Thyroid gland (tissue), 4 donors: Measurements from ENCODE around the gene PGF. TPM values are rescaled to one million over a fixed set of nuclear protein-coding genes. Genes with fewer than 3 reads are reported as not detected.

Experiments used
- DNase-seq, 2 donors: peaks; one replicate each; pipeline ENCODE4 v3.0.0-alpha.2; 2019
- H3K27ac ChIP-seq, 3 donors: fragments of 200-600 bp; sonication (generic); 1 replicate in 2 of 3; 2 replicates in 1 of 3; pipeline ENCODE4 v1.5.1; 2016 to 2019; ENCODE audit warnings: mild to moderate bottlenecking in 1 of 3, moderate library complexity in 1 of 3
- H3K27me3 ChIP-seq: fragments of 200-600 bp; sonication (generic); one replicate; pipeline ENCODE4 v1.5.1; 2019
- H3K36me3 ChIP-seq, 2 donors: fragments of 200-600 bp; sonication (generic); one replicate each; pipeline ENCODE4 v1.5.1; 2016 to 2019
- H3K4me1 ChIP-seq, 2 donors: fragments of 200-600 bp; sonication (generic); one replicate each; pipeline ENCODE4 v1.5.1; 2017 to 2019
- H3K4me3 ChIP-seq, 3 donors: fragments of 200-600 bp; sonication (generic); replicated peaks in 1 of 3; 1 replicate in 2 of 3; 2 replicates in 1 of 3; pipeline ENCODE4 v1.5.1; 2016; ENCODE audit warnings: mild to moderate bottlenecking in 1 of 3
- H3K9me3 ChIP-seq: fragments of 200-600 bp; sonication (generic); one replicate; pipeline ENCODE4 v1.5.1; 2017
- CTCF ChIP-seq, 6 experiments: fragments of 200-600 bp in 3 of 6; fragments of 450-650 bp in 3 of 6; sonication (generic) in 3 of 6; IDR thresholded peaks; one replicate each; pipeline ENCODE4 v1.5.1; 2016 to 2019; ENCODE audit warnings: antibody characterized with exemption in 6 of 6, mild to moderate bottlenecking in 2 of 6, inconsistent platforms in 1 of 6, moderate library complexity in 1 of 6
- POLR2A ChIP-seq, 2 donors: fragments of 450-650 bp; IDR thresholded peaks; one replicate each; pipeline ENCODE4 v1.6.1; 2017; ENCODE audit warnings: antibody characterized with exemption in 2 of 2, mild to moderate bottlenecking in 2 of 2, moderate library complexity in 1 of 2
- WGBS, 2 donors: methylation state at CpG; one replicate each; pipeline ENCODE4 v1.1.5; 2017; 5-methylcytosine and 5-hydroxymethylcytosine counted together
- intact Hi-C: fragments of 100-400 bp; cut with DNase I; formaldehyde crosslinking; loops from one replicate; pipeline ENCODE4 v1.15.1; 2023
- total RNA-seq, 4 donors: library from RNA; depleted of rRNA; stranded (reverse); fragments of >200 nt; gene quantifications; one replicate each; pipeline ENCODE4 v1.2.3, GENCODE V29; 2016

Gene PGF
- total RNA-seq, 4 donors from 2014 or later = 34.4 to 68.8 (median 61.0) TPM

GRCh38 chr14:74915826-74916225 is 39.6 kb downstream of the PGF start:
- intact Hi-C loops = loop anchor here (10.0 kb wide), 1 partner anchor 169 kb away; no protein-coding TSS in a partner anchor
- TF ChIP-seq CTCF (IDR thresholded peaks at IDR 0.05) = no peak
- no peak for DNase-seq
- Histone ChIP-seq H3K36me3 (no peaks in the 10 kb centered on the region), H3K27me3 (no peaks in the 10 kb centered on the region), H3K9me3 (no peaks in the 10 kb centered on the region), H3K4me3 (no peak overlapping the region), H3K4me1 (peaks cover 17 to 28% of the 10 kb centered on the region in 2 donors), H3K27ac (peak overlapping the region in 1 of 3 donors; percentile 69)
- 44 to 52% methylated on average over 5 to 7 of the region's 7 CpGs for WGBS, 2 donors

GRCh38 chr14:74915426-74915825 is 40.0 kb downstream of the PGF start:
- Histone ChIP-seq H3K4me3 (no peak overlapping the region), H3K27ac (peak overlapping the region in 1 of 3 donors; percentile 18), H3K27me3 (no peaks in the 10 kb centered on the region), H3K4me1 (peaks cover 17 to 28% of the 10 kb centered on the region in 2 donors), H3K9me3 (no peaks in the 10 kb centered on the region), H3K36me3 (no peaks in the 10 kb centered on the region)
- intact Hi-C loops = loop anchor here (10.0 kb wide), 1 partner anchor 169 kb away; no protein-coding TSS in a partner anchor
- no peak for TF ChIP-seq POLR2A (IDR thresholded peaks at IDR 0.05)
- TF ChIP-seq CTCF (IDR thresholded peaks at IDR 0.05) = no peak
- DNase-seq = no peak
- WGBS, 2 donors = 68 to 94% methylated on average over 4 of the region's 4 CpGs

- no peak overlapping the region for H3K4me3 ChIP-seq
- H3K4me1 ChIP-seq = peaks cover 17 to 28% of the 10 kb centered on the region in 2 donors
- TF ChIP-seq CTCF (IDR thresholded peaks at IDR 0.05) = peak; percentile 43 to 86 (median 80)
- TF ChIP-seq POLR2A (IDR thresholded peaks at IDR 0.05) = no peak
- H3K27ac ChIP-seq = peak overlapping the region in 2 of 3 donors; percentile 15 to 40
- intact Hi-C loops = loop anchor here (10.0 kb wide), 1 partner anchor 171 kb away; no protein-coding TSS in a partner anchor
- WGBS, 2 donors = 32 to 71% methylated on average over 3 to 6 of the region's 6 CpGs
- peak; percentile 79 to 85 for DNase-seq
- H3K36me3 ChIP-seq = no peaks in the 10 kb centered on the region
- no peaks in the 10 kb centered on the region for H3K9me3 ChIP-seq
- H3K27me3 ChIP-seq = no peaks in the 10 kb centered on the region
Observed at GRCh38 chr14:74913986-74914573, 41.3 kb downstream of the PGF start.

- no peaks in the 10 kb centered on the region for H3K36me3 ChIP-seq
- TF ChIP-seq POLR2A (IDR thresholded peaks at IDR 0.05) = no peak
- TF ChIP-seq CTCF (IDR thresholded peaks at IDR 0.05) = no peak
- no peak for DNase-seq
- no peaks in the 10 kb centered on the region for H3K9me3 ChIP-seq
- H3K4me3 ChIP-seq = no peak overlapping the region
- no peaks in the 10 kb centered on the region for H3K27me3 ChIP-seq
- WGBS, 2 donors = 57 to 74% methylated on average over 5 of the region's 5 CpGs
- intact Hi-C loops = loop anchor here (10.0 kb wide), 1 partner anchor 171 kb away; no protein-coding TSS in a partner anchor
- H3K4me1 ChIP-seq = peaks cover 17 to 26% of the 10 kb centered on the region in 2 donors
- H3K27ac ChIP-seq = no peak overlapping the region
Observed at GRCh38 chr14:74913393-74913910, 41.9 kb downstream of the PGF start.

GRCh38 chr14:74912801-74913200 is 42.6 kb downstream of the PGF start:
- Histone ChIP-seq H3K27ac (no peak overlapping the region), H3K9me3 (no peaks in the 10 kb centered on the region), H3K4me1 (peaks cover 12 to 24% of the 10 kb centered on the region in 2 donors), H3K4me3 (no peak overlapping the region), H3K27me3 (no peaks in the 10 kb centered on the region), H3K36me3 (no peaks in the 10 kb centered on the region)
- intact Hi-C loops = loop anchor here (10.0 kb wide), 1 partner anchor 172 kb away; no protein-coding TSS in a partner anchor
- DNase-seq = no peak
- WGBS, 2 donors = 94 to 98% methylated on average over 9 to 10 of the region's 10 CpGs
- TF ChIP-seq POLR2A (IDR thresholded peaks at IDR 0.05) = no peak
- no peak for TF ChIP-seq CTCF (IDR thresholded peaks at IDR 0.05)
